ENCODE results near the gene MIPEP.

MIPEP gene

GRCh38 chr13:23805821-23806220 lies 83.4 kb downstream of the MIPEP start:
- DNase-seq = no peak

- DNase-seq = no peak
Measured at GRCh38 chr13:23805122-23805521, 84.1 kb downstream of the MIPEP start.

GRCh38 chr13:23804166-23804565 lies 85.0 kb downstream of the MIPEP start:
- no peak for DNase-seq

DNA sequence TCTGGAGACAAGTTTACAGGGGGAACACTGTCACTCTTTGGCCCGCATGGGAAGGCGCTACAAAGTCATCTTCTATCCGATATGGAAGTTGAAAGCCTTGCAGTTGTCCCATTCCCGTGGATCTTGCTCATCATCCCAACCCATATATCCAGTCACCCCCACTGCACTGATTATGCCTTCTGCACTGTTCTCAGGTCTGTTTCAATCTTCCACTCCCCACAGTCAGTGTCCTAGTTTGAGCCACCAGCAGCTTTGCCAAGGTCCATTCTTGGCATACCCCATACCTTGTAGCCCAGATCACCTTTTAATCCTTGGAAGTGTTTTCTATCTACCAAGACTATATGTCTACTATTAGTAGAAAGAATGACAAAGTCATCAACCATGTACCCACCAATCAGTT lies 88.1 kb downstream of the MIPEP start:
- DNase-seq = no peak

DNA sequence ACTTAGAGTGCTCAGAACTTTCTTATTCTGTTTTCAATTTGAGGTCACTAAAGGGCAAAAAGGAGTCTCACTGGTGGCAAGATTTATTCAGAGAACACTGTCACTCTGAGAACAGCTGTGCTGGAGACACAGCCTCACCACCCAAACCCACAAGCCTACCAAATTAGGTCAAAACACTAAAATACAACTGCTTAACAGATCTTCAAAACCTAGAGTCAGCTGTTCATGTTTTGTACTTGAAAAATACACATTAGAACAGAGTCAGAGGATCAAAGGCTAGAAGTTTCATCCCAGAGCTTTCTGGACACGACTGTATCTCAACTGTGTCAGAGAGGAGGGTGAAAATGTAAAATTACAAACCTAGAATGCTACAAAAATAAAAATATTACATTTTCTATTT lies 89.3 kb downstream of the MIPEP start:
- no peak for DNase-seq

GRCh38 chr13:23797276-23797903 lies 91.8 kb downstream of the MIPEP start:
- DNase-seq = no peak

GRCh38 chr13:23796551-23796950 lies 92.6 kb downstream of the MIPEP start:
- no peak for DNase-seq

DNA sequence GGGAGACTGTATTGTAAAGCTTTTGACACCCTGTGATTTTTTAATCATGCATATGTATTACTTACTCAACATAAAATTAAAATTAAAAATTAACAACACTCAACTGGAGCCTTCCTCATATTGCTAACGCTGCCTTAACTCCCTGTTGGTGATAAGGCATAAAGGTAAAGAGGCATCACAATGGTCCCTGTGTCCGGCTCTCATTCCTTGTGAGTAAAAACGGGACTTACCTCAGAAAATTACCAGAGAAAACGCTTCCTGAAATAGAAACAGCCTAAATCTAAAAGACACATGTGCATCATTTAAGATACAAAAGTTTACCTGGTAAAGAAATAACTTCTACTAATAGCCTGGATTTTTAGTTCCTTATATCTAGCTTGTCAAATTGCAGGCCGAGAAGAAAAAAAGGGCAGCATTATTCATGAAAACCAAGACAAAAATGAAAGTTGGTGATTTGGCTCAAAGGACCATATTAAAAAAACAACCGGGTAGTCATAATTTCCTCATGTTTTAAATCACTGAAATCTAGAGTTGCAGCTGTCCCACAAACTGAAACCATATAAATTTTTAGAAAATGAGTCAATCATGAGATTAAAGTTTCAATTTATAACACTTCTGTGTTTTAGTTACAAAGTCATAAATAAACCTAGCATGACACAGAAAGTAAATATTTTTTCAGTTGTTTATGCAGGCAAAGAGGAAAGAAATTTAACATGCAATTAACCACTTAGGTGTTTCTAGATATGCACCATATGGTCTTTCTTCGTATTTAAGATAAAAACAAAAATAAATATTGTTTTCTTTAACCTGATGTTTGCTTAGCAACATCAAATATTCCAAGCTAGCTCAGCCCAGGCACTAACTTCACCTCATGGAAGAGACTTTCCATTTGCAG lies 94.7 kb downstream of the MIPEP start:
- DNase-seq = no peak

GRCh38 chr13:23793711-23794110 lies 95.5 kb downstream of the MIPEP start:
- DNase-seq = no peak

DNA sequence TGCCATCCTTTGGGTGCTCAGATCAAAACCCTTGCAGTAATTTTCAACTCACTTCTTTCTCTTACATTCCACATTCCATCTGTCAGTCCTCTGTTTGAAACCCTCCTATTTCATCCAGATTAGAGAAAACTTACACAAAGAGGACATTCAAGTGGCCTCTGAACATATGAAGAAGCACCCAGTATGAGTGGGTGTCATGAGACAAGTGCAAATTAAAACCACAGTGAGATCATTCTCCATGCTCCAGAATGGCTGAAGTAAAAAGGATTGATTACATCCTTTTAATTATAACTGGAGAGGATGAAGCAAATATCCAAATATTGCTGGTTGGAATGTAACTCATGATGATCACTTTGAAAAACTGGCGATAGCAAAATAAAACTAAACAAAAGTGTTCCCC lies 96.5 kb downstream of the MIPEP start:
- no peak for DNase-seq

GRCh38 chr13:23790577-23791170 lies 98.5 kb downstream of the MIPEP start:
- DNase-seq = peak; percentile 41

DNA sequence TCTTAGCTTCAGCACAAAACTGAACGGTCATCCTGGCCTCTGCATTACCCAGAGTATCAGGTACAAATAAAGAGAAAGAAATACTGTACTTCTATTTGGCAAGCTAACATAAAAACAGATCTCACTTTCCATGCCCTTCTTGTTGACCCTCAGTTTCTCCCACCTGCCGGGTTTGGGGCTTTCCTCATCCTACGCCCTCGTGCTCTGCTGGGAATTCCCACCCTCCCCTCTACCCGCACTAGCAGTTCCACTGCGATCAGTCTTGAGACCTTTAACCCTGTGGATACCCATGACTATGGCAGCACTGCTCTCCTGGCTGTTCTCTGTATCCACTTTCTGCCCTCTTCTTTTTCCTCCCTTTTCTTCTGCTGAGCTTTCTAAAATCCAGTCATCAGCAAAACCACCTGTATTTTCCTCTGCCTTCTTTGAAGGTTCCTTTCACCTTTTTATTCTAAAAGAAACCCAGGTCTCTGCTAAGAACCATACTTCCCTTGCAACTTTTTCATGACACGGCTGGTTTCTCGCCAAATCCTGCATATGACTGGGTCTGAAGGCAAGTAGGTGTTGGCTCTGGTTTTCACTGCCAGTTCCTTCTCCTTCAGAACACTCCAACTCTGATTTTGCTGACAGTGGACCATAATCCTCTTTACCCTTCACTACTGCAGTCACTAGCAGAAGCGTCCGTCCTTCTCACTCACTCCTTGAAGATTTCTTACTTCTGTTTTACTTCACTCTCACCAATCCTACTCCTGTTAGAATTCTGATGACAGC lies 99.4 kb downstream of the MIPEP start:
- DNase-seq = no peak

DNA sequence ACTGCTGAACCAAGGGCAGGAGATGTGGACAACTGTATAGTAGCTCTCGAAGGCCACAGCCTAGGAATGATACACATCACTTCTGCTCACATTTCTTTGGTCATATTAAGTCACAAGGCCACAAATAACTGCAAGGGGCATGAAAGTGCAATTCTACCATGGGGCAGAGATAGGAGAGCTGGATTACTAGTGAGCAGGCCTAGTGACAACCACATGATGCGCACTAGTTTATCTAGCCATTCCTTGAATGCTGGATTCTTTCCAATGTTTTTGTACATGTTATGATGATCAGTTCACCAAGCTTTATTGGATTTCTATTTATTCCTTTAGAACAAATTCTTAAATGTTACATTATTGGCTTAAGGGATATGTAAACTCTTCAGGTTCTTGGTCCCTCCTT lies 100.7 kb downstream of the MIPEP start:
- DNase-seq = no peak

DNA sequence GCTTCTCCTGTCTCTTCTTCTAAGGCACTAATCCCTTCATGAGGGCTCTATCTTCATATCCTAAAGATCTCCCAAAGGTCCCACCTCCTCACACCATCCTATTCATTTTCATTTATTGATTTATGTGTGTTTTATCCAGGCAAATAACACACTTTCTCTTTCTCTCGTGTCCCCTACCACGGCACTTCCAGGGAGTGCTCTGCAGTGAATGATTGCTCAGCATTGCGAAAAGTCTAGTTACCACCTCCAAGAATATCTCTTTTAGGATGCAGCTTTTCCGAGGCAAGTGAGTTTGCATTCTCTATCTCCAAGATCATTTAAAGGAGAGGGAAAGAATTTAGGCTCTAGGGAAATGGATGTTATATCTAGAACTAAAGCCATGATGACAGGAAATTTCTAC lies 101.7 kb downstream of the MIPEP start:
- no peak for DNase-seq

- no peak for DNase-seq
Measured at GRCh38 chr13:23786607-23787006, 102.6 kb downstream of the MIPEP start.

GRCh38 chr13:23778879-23779278 lies 110.3 kb downstream of the MIPEP start:
- DNase-seq = no peak

DNA sequence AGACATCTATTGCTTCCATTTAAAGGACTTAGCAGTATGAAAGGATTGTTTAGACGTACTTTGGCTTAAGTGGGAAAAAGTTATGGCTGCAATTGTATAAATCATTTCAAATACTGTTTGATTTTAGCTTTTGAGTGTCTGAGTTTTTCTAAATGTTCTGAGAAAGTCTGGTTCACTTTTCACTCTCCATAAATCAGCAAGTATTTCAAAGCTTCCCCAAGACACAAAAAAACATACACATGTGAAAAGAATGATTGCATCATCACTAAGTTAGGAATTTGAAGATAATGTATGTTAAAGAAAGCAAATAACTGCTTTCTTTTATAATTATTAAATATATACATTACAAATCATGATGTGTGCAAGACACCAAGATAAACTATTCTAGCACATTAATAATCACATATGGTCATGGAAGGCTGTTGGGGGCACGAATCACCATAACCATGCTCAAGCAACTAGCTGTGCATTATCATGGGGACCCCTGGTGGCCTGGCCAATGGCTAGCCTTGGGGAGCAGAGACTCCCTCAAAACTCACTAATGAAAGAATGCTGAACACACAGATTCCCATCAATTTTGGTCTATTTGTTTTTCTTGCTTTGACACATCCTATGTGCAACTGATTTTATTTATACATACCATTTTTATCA lies 111.1 kb downstream of the MIPEP start:
- no peak for DNase-seq

GRCh38 chr13:23777575-23777870 lies 111.7 kb downstream of the MIPEP start:
- DNase-seq = no peak

- no peak for DNase-seq
Measured at GRCh38 chr13:23776698-23777574, 112.3 kb downstream of the MIPEP start.

GRCh38 chr13:23772717-23773116 lies 116.5 kb downstream of the MIPEP start:
- no peak for DNase-seq

GRCh38 chr13:23771956-23772355 lies 117.2 kb downstream of the MIPEP start:
- DNase-seq = no peak

DNA sequence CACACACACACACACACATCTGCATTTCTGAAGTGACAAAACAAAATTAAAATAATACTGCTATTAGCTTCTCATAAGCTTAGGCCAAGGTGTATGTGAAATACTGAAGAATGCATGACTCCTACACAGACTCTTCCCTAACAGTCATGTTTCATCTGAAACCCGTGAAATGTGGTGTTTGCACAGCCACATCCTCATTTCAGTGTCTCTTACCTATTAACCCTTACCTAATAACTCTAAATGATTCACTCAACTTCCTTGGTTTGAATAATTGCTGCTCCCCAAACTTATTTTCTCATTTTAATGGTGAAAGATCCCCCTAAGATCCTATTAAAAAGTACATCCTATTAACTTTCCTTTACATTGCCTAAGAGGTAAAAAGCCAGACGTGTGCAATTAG lies 117.6 kb downstream of the MIPEP start:
- no peak for DNase-seq
